NT2/D1 (cell line): ENCODE data around the gene XYLT1.

ENCODE experiments used
- SUZ12 ChIP-seq: IDR thresholded peaks from 2 replicates; pipeline ENCODE4 v1.6.1; 2011; ENCODE audit not compliant: insufficient read length, insufficient read depth; ENCODE audit errors: extremely low read depth
- YY1 ChIP-seq: IDR thresholded peaks from 2 replicates; pipeline ENCODE4 v1.6.1; 2011; ENCODE audit not compliant: insufficient read length, insufficient read depth
- ZNF274 ChIP-seq: IDR thresholded peaks from 2 replicates; pipeline ENCODE4 v1.6.1; 2011; ENCODE audit warnings: mild to moderate bottlenecking, low read depth, low read length

- no peak for TF ChIP-seq ZNF274
- no peak for TF ChIP-seq YY1
- no peak for TF ChIP-seq SUZ12
These were observed 162.6 kb downstream of the XYLT1 start for GRCh38 chr16:17308186-17308585.
